Measurements from ENCODE around the gene CASP2. TPM values are rescaled to one million over a fixed set of nuclear protein-coding genes. Genes with fewer than 3 reads are reported as not detected.

CASP2 gene
- total RNA-seq, 1 experiment from 2014 or later = 65.3 TPM

- Histone ChIP-seq H3T11ph (ENCODE audit: low read length) (no peak overlapping the region), H2BK20ac (ENCODE audit: low read depth, low read length, poor library complexity, severe bottlenecking) (no peak overlapping the region), H3K4me2 (ENCODE audit: insufficient read depth, insufficient read length, low read length) (no peak overlapping the region)
Observed at GRCh38 chr7:143242306-143242705, 45.8 kb upstream of the CASP2 start.

More at GRCh38 chr7:143242306-143242705, 45.8 kb upstream of the CASP2 start:
- Histone ChIP-seq H2BK12ac (ENCODE audit: insufficient read length, low read depth, low read length) (no peak overlapping the region), H4K20me1 (ENCODE audit: control insufficient read depth, insufficient read depth, insufficient read length) (no peaks in the 10 kb centered on the region), H3K4me1 (ENCODE audit: insufficient read depth, low read length) (no peaks in the 10 kb centered on the region), H2AFZ (ENCODE audit: low read length) (no peak overlapping the region), H3K23ac (ENCODE audit: insufficient read length, low read depth, low read length) (no peak overlapping the region), H3K4ac (ENCODE audit: low read depth, low read length) (no peak overlapping the region), H3K79me2 (ENCODE audit: insufficient read depth, low read length) (no peaks in the 10 kb centered on the region), H3K56ac (ENCODE audit: insufficient read length, low read depth, low read length) (no peak overlapping the region), H3K27ac (ENCODE audit: insufficient read length, low read depth, low read length) (no peak overlapping the region), H4K91ac (ENCODE audit: insufficient read length, low read depth, low read length) (no peak overlapping the region), H3K18ac (ENCODE audit: insufficient read length, low read depth, low read length) (no peak overlapping the region), H2BK120ac (ENCODE audit: low read depth, low read length, poor library complexity, severe bottlenecking) (no peak overlapping the region), H3K14ac (ENCODE audit: insufficient read depth, low read length) (no peak overlapping the region), H2AK5ac (ENCODE audit: insufficient read length, low read length) (no peak overlapping the region), H3K79me1 (ENCODE audit: insufficient read depth, low read depth, low read length, poor library complexity, severe bottlenecking) (no peaks in the 10 kb centered on the region), H4K5ac (ENCODE audit: insufficient read length, low read depth, low read length) (no peak overlapping the region), H3K27me3 (ENCODE audit: insufficient read depth, low read length) (no peaks in the 10 kb centered on the region), H3K23me2 (ENCODE audit: insufficient read length, low read depth, low read length, poor library complexity, severe bottlenecking) (no peaks in the 10 kb centered on the region), H4K8ac (replicated peaks; ENCODE audit: insufficient read length, low read depth, low read length) (no peak overlapping the region), H2BK5ac (ENCODE audit: insufficient read length, low read length) (no peak overlapping the region), H3K9ac (ENCODE audit: extremely low read depth, insufficient read length, low read length) (no peak overlapping the region), H2BK15ac (ENCODE audit: low read depth, low read length) (no peak overlapping the region), H3K9me3 (ENCODE audit: control insufficient read depth, low read depth, low read length) (no peaks in the 10 kb centered on the region)
- H3K27ac Mint-ChIP-seq = no peak overlapping the region
- peaks cover 3 to 7% of the 10 kb centered on the region in 2 experiments; a peak in 3 of 4 replicates for H3K4me1 Mint-ChIP-seq
- no peak for TF ChIP-seq CTCF (conservative IDR thresholded peaks at IDR 0.05)
- H3K36me3 Mint-ChIP-seq (ENCODE audit: insufficient read depth in 1 of 3, low read depth in 3 of 3) = no peaks in the 10 kb centered on the region
- no peak for DNase-seq
- H3K9me3 Mint-ChIP-seq = peaks cover 1 to 2% of the 10 kb centered on the region in 2 experiments; a peak in 2 of 5 replicates
- no CpG with 5 or more reads among the region's 11 CpGs for WGBS (ENCODE audit: extremely low coverage, insufficient read length, low lambda C conversion rate)
- no peak overlapping the region for H3K4me3 Mint-ChIP-seq
- H3K27me3 Mint-ChIP-seq (ENCODE audit: low read depth) = peaks cover 12% of the 10 kb centered on the region
